G401.6 (cell line): Measurements from ENCODE around the gene WDR18.

Experiments used
- FAIRE-seq: peaks from 2 replicates; lab custom pipeline; 2012; peaks lifted over from hg19 to GRCh38; lab: Jason Lieb, UNC

The WDR18 gene

DNA sequence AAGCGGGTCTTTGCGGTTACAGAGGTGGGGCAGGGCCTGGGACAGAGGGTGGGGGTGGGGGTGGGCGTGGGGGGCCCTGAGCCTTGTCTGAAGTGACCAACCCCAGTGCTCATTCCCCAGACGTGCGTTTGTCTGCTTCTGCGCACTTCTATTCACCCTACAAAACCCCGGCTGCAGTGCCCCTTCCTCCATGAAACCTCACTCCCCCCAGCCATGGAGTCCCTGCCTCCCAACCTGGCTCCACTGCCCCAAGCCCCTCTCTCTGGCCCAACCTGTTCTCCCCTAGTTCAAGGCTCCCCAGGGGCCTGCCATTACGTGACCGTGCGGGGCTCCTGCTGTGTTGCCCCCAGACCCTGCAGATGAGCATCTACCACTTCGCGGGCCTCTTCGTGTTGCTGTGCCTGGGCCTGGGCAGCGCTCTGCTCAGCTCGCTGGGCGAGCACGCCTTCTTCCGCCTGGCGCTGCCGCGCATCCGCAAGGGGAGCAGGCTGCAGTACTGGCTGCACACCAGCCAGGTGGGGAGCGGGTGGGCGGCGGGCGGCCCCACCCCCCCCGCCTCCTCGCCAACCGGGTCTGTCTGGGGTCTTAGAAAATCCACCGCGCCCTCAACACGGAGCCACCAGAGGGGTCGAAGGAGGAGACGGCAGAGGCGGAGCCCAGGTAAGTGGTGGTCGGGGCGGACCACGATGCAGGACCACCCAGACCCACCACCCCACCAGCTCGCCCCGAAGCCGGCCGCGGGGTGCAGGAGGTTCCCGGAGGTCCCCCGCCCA lies 24.3 kb downstream of the WDR18 start:
- no peak for FAIRE-seq

DNA sequence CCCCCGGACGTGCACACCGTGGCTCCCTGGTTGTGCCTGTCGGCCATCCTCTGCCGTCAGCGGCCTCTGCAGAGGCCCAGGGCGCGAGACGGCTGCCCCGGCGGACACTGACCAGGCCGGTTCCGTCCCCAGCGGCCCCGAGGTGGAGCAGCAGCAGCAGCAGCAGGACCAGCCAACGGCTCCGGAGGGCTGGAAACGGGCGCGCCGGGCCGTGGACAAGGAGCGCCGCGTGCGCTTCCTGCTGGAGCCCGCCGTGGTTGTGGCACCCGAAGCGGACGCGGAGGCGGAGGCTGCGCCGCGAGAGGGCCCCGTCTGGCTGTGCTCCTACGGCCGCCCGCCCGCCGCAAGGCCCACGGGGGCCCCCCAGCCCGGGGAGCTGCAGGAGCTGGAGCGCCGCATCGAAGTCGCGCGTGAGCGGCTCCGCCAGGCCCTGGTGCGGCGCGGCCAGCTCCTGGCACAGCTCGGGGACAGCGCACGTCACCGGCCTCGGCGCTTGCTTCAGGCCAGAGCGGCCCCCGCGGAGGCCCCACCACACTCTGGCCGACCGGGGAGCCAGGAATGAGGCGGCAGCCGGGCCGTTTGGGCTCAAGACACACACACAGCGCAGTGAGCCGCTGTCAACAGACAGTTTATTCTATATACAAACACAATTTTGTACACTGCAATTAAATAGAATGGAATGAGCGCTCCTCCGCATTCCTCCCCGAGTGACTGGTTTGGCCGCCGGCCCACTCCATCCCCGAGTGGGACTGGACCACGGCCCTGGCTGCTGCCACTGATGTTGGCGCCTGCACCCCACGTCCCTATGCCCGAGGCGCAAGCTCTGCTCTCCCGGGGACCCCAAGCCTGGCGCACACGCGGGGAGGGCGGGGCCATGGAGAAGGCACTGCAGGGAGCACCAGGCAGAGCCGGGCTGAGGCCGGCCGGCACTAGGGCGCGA lies 25.2 kb downstream of the WDR18 start:
- no peak for FAIRE-seq

DNA sequence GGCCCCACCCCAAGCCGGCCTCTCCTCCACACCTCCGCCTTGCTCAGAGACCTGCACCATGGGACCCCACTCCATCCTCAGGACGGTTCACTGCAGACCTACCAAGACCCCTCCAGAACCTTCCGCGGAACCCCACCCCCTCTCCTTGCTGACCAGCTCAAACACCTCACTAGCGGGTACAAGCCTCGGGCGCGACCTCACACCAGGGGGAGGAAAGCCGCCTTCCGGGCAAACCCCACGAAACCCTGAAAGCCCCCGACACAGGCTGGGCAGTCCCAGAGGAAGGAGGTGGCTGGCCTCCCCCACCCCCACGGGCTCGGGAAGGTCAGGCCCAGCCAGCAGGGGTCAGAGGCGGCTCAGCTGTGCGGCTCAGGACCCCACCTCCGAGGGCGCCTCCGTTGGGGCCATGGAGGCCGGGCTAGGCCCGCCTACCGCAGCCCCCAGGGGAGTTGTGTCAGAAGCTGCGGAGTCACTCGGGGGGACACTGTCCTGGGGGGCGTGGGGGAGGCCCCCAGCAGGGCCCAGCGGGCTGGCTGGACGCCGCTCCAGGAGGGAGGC lies 25.9 kb downstream of the WDR18 start:
- no peak for FAIRE-seq

DNA sequence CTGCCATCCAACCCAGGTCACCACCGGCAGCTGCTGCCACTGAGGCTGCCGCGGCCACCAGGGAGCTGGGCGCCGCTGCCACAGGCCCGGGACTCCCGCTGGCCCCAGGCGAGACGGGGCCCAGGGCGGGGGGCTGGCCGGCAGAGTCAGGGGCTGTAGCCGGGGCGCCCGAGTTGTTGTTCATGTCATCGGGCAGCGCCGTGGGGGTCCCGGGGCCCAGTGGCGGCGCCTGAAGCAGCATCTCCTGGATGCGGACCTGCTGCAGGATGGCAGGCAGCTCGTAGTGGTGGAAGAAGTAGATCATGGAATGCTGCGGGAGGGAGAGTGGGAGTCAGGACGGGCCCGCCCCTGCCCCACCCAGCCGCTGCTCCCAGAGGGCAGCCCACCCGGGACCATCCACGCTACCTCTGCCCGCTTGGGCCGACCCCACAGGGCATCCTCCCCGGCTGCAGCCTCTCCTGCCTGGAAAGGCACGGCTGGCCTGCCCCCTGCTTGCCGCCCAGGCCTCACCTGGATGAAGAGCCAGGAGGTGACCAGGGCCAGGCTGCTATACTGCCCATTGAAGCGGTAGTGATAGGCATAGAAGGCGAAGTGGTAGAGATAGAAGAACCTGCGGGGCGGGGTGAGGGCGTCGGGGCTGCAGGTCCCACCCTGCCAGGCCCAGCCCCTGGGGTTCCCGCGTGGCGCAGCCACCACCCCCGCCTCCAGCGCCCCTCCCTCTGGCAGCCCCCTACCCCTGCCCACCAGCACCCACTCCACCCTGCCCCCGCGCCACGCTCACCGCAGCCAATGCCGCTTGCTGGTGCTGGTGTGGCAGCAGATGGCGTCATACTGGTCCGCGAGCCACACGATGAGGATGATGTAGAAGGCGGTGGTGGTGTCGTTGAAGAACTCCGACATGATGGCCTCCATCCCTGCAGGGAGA lies 26.7 kb downstream of the WDR18 start:
- no peak for FAIRE-seq

DNA sequence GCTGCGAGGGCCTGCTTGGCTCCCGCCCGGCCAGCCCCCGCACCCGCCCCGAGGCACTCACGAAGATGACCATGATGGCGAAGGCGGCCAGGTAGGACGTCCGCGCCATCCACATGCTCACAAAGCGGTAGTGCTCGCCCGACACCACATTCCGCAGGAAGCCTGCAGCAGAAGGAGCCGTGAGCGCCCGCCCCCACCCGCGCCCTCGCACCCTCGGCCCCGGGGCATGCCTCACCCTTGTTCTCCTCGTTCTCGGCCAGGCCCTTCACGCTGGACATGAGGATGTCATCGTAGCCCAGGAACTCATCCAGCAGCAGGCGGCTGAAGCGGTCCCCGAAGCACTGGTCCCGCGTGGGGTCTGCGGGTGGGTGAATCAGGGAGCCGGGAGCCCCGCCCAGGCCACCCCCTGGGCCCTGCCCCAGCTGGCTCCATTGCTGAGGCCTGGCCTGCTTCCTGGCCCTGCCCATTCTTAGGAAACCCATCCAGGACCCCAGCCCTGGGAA lies 27.7 kb downstream of the WDR18 start:
- FAIRE-seq, result no peak

DNA sequence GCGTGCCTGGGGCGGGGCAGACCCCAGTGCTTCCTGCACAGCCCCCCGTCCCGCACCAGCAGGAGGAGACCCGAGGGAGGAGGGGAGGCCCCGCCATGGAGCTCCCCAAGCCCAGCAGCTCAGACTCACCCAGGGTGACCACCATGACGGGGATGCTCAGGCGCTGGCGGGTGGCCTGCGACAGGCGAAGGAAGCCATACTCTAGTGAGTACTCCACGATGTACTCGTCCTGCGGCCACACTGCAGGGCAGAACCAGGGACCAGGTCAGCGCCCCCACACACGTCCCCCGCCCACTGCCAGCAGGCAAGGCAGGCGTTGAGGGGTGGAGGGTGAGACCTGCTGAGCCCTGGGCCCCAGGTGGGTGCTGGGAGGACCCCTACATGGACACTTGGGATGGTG lies 28.2 kb downstream of the WDR18 start:
- FAIRE-seq, result no peak

DNA sequence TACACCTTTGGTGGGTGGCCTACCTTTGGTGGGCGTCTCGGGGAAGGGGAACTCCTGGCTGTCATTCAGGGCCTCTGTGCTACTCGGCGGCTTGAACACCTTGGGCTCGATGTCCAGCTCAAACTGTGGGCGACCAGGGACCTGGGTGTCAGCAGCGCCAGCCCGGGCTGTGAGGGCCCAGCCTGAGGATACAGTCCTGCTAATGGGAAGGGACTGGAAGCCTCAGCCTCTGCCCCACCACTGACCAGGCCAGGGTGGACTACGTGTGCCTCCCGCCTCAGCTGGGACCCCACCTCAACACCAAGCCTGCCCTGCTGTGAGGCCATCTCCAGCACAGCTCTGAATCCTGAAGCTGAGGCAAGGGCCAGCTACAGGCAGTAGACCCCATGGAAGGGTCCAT lies 29.1 kb downstream of the WDR18 start:
- no peak for FAIRE-seq

DNA sequence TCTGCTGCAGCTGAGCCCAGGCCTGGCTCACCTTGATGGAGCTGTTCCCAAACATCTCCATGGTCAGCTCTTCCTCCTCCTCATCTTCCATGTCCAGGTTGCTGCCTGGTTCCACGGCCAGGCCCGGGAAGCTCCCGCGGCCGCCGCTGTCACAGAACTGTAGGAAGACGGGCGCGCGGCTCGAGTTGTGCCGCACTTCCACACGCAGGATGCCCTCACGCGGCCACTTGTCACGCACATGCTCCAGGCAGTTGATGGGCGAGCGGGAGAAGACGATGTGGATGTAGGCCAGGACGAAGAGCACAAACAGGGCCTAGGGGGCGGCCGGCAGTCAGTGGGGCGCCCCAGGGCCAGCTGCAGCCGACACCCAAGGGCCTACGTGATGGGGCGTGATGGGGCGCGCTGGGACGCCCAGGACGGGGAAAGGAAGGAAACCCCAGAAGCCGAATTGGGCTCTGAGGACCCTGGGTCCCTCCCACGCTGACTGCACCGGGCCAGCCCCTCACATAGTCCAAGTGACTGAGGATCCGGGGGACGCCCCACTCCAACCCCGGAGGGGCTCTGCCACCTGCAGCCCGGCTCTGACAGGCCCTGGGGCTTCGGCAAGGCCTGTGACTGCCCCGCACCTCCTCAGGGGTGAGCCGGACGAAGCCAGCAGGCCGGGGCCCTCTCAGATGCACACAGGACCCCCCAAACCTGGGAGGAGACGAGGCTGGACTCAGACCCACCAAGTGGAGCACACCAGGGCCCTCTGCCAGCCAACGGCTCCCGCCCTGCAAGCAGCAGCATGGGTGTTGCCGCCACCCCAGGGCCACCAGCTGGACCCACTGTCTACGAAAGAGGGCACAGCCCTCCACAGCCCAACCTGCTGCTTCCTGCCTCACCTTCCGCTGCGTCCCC lies 30.3 kb downstream of the WDR18 start:
- no peak for FAIRE-seq

DNA sequence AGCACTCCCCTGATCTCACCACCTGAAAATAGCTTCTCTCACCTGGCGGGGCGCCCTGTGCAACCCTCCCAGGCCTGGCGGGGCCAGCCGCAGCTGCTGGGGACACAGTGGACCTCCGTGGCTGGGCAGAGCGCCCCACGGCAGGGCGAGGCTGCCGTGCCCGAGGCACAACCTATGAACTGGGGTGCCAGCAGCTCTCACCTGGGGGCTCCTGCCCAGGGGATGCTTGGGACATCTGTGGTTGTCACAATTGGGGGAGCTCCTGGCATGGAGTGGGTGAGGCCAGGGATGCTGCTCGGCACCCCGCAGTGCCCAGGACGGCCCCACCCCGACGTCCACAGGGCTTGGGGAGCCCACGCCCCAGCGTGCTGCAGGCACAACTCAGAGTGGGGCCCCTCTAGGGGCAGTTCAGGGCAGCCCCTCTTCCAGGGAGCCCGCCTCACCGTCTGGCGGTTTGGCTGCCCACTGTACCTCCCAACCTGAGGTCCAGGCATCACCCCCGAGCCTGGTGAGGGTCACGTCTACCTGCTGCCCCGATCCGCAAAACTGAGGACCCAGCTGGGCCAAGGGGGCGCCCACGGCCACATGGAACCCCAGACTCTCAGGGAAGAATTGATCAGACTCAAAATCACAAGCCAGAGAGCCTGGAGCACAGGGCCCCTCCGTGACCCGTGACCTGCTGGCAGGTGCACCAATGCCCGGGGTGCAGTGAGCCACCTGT lies 31.1 kb downstream of the WDR18 start:
- FAIRE-seq, result no peak

DNA sequence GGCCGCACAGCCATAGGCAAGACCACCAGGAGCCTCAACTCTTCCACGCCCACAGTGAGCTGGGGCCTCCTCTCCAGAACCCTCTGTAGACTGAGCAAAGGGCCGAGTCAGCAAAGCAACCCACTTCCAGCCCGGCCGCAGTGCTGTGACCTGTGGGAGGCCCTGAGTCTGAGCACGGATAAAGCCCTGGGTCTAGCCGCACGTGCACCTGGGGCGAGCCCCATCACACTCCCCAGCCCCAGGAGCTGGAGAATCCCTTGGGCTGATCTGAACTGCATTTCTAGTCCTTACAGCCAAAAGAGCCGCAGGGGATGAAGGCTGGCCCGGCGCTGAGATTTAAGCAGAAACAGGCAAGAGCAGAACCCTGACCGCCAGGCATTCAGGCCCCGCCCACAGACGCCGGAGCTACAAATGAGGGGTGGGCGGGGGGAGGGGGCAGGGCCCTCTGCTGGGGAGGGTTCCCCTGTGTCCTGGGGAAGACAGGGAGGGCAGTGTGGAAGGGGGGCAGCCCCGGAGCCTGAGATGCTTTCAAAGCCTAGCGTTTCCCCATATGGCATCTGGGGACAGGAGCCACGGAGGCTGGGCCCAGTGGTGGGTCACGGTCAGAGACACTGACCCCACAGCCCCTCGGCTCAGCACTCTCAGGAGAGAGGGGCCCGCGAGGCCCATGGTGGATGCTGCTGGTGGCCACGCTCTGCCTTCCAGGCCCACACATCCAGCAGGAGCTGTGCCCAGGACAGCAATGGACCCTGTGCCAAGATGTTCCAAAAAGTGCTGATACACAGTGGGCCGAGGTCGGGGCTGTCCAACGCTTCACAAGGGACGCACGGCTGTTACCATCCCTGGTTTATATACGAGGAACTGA lies 31.9 kb downstream of the WDR18 start:
- no peak for FAIRE-seq

DNA sequence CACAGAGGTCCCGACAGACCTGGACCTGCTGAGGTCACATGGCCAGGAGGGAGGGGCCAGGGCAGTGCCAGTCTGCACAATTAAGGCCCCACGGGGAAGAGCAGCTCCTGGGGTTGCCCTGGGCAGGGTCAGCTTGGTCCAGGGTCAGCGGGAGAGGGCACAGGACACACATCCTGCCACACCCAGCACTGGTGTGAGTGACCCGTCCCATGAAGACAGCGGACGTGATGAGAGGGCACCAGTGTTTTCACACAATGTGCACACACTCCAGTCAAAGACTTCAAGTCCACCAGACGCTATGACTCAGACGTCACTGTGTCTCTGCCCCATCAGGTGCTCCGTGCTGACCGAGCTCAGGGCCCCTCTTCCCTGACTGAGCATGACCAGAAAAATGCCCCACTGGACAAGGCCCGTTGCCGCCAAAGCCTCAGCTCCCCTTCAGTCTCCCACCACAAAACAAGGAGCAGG lies 32.5 kb downstream of the WDR18 start:
- FAIRE-seq, result no peak

DNA sequence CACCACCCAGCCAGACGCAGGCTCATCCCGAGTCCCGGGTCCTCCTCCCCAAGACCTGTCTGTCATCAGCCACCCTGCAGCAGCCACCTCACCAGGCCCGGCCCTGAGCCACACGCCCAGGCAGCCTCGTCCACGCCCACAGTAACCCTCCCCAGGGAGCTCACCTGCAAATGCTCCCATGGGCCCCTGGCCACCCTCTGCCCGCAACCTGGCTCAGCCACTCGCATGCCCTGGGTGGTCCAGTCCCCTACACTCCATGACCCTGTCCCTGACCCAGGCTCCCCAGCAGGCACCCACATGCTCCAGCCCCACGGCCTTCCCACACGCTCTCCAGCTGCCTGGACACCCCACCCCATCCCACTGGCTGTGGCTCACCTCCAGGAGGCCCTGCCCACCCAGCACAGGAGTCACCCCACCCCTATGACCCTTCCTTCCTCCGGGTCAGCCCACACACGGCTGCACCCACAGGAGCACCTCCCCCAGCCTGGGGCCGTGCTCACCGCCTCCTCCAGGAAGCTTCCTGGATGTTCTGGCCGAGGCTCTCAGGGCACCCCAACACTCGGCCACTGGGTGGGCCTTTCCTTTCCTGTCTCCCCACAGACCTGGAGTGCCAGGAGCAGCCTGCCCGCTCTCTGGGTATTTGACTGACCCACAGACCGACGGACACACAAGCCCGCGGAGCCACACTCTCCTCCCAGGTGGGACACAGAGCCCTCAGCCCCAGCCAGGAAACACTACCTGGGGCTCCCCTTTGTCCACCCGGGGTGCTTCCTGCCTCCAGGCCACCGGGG lies 33.2 kb downstream of the WDR18 start:
- no peak for FAIRE-seq

DNA sequence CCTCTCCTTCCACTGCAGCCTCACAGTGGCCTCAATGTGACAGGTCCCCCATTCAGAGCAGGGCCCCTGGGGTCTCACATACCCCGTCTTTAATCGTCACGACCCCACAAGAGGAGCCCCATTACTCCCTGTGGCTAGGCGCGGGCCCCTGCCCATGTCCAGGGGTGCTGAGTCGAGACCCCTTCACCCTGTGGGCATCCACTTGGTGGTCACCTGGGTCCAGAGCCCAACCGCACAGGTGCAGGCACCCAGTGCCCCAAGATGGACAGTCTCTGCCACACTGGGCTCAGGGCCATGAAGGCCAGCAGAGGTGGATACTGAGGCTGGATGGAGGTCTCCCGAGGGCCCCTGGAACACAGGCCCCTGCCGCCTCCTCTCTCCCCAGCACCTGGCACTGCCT lies 33.8 kb downstream of the WDR18 start:
- no peak for FAIRE-seq

DNA sequence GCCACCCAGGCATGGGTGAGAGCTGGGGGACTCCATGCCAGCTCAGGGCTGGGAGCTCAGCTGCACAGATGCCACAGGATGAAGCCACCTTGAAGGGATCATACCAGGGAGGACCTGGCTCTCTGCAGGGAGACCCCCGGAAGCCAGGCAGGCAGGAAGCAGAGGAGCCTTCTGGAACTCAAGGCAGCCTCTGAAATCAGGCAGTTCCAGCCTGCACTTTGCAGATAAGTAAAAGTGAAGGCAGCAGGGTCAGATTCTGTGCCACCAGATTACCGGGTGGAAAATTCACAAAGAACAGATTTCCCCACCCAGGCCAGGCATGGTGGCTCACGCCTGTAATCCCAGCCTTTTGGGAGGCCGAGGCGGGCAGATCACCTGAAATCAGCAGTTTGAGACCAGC lies 34.2 kb downstream of the WDR18 start:
- no peak for FAIRE-seq

DNA sequence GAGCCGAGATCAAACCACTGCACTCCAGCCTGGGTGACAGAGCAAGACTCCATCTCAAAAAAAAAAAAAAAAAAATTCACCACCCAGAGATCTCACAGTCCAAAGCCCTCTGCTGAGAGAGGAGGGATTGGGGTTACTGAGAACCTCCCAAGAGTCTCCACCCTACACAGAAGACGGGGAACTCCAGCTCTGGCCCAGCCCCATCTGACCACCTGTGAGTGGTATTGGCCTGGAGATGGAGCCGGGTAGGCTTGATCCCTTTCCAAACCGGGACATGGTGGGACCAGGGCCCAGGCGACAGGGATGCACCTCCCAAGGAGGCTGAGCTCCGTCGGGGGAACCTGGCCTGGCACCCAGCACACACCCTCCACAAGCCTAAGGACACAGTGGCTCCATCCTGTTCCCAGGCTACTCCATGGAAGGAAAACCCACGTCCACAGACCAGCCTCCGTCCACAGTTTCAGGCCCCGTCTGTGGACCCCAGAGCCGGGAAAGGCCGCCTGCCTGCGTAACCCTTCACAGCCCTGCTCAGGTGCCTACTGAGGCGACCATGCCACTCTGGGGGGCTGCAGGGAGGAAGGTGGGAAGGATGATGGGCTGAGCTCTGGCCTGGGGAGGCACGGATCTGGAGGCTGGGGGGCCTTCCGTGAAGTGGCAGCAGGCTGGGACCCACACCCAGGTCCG lies 34.9 kb downstream of the WDR18 start:
- FAIRE-seq, result no peak

DNA sequence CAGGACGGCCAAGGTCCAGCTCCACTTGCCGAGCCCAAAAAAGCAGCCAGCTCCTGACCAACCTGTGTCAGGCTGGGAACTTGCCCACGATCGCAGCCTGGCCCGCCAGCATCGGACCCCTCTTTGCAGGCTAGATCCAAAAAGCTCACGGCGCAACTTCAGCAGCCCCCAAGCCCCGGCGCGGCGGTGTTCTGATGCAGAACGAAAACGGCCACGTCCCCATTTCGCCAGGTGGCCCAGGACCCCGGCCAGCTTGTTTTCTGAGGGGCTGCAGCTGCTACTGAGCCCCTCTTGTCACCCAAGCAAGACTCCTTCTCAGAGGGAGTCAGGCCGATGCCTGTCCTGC lies 35.4 kb downstream of the WDR18 start:
- no peak for FAIRE-seq

DNA sequence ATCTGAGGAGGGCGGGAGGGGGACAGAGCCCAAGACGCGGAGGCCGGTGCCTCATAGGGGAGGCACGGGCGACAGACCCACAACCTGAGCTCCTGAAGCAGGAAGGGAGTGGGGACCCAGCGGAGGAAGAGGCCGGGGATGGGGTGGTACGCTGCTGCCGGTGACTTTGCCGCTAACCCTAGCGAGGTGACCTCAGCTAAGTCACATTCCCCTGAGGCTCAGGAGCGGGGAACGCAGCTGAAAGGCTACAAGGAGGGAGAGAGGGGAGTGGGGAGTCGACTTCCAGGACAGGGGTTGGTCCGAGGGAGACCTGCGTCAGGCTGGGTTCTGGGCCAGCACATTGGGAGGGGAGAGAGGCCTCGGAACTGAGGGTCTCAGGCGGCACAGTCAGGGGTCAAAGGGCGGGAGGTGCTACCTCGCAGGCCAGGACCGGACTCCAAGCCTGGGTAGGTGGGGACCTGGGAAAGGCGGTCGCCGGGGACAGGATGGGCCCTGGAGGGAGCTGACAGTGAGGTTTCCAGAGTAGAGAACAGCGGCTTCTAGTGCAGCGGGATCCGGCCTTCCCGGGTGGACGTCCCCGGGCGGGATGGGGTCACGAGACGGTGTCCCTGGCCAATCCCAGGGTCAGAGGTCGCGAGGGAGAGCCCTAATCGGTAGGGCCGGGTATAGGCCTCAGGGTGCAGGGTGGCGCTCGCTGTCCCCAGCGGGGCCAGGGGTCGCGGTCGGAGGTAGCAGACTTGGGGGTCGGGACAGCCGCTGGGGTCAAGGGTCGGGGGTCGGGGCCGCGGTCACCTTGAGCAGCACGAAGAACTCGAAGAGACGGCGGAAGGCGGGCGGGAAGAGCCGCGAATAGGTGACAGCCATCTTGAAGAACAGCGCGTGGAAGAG lies 36.1 kb downstream of the WDR18 start:
- FAIRE-seq, result no peak
